Measurements from ENCODE around the gene PAX7. TPM values are rescaled to one million over a fixed set of nuclear protein-coding genes. Genes with fewer than 3 reads are reported as not detected.

Gene PAX7
- total RNA-seq, 4 donors from 2014 or later, result not detected

- Histone ChIP-seq H3K27me3 (peaks cover 0 to 63% (median 0%) of the 10 kb centered on the region in 4 donors), H3K4me1 (no peaks in the 10 kb centered on the region), H3K9me3 (peaks cover 0 to 43% (median 21%) of the 10 kb centered on the region in 4 donors), H3K36me3 (no peaks in the 10 kb centered on the region), H3K27ac (replicated peaks in 1 of 4) (no peak overlapping the region), H3K4me3 (no peak overlapping the region)
- no peak for TF ChIP-seq POLR2AphosphoS5 (IDR thresholded peaks at IDR 0.05)
- no peak for TF ChIP-seq CTCF (IDR thresholded peaks at IDR 0.05)
- no peak for TF ChIP-seq EP300 (IDR thresholded peaks at IDR 0.05)
- TF ChIP-seq POLR2A (IDR thresholded peaks at IDR 0.05; ENCODE audit: low read depth), result no peak
- intact Hi-C loops (cut with DNase I), result no loop called here
- no peak for DNase-seq (ENCODE audit: extremely low spot score)
Observed at GRCh38 chr1:18752409-18752808, 121.8 kb downstream of the PAX7 start.

GRCh38 chr1:18760156-18760555 is 129.5 kb downstream of the PAX7 start:
- no peak overlapping the region for H3K4me3 ChIP-seq
- intact Hi-C loops (cut with DNase I), result no loop called here
- H3K4me1 ChIP-seq, result no peaks in the 10 kb centered on the region
- H3K36me3 ChIP-seq, result no peaks in the 10 kb centered on the region
- WGBS, result 87% methylated on average over 3 of the region's 3 CpGs
- peaks cover 0 to 14% (median 12%) of the 10 kb centered on the region in 4 donors for H3K9me3 ChIP-seq
- H3K27me3 ChIP-seq, result peaks cover 0 to 57% (median 0%) of the 10 kb centered on the region in 4 donors
- TF ChIP-seq CTCF (IDR thresholded peaks at IDR 0.05), result no peak
- no peak for TF ChIP-seq EP300 (IDR thresholded peaks at IDR 0.05)
- TF ChIP-seq POLR2A (IDR thresholded peaks at IDR 0.05; ENCODE audit: low read depth), result no peak
- TF ChIP-seq POLR2AphosphoS5 (IDR thresholded peaks at IDR 0.05), result no peak
- no peak overlapping the region for H3K27ac ChIP-seq (replicated peaks in 1 of 4)
- DNase-seq (ENCODE audit: extremely low spot score), result no peak

- peaks cover 0 to 9% (median 4%) of the 10 kb centered on the region in 4 donors for H3K9me3 ChIP-seq
- intact Hi-C loops (cut with DNase I), result no loop called here
Observed at GRCh38 chr1:18761948-18762840, 131.5 kb downstream of the PAX7 start.

GRCh38 chr1:18764362-18764761 is 133.7 kb downstream of the PAX7 start:
- Histone ChIP-seq H3K36me3 (no peaks in the 10 kb centered on the region), H3K27ac (replicated peaks in 1 of 4) (no peak overlapping the region), H3K27me3 (peaks cover 0 to 86% (median 0%) of the 10 kb centered on the region in 4 donors), H3K9me3 (no peaks in the 10 kb centered on the region), H3K4me1 (no peaks in the 10 kb centered on the region), H3K4me3 (no peak overlapping the region)
- no peak for DNase-seq (ENCODE audit: extremely low spot score)
- WGBS, result 62% methylated on average over 6 of the region's 7 CpGs
- no peak for TF ChIP-seq POLR2A (IDR thresholded peaks at IDR 0.05; ENCODE audit: low read depth)
- no peak for TF ChIP-seq EP300 (IDR thresholded peaks at IDR 0.05)
- no peak for TF ChIP-seq CTCF (IDR thresholded peaks at IDR 0.05)
- intact Hi-C loops (cut with DNase I), result no loop called here

More at GRCh38 chr1:18761948-18762840, 131.5 kb downstream of the PAX7 start:
- Histone ChIP-seq H3K4me1 (no peaks in the 10 kb centered on the region), H3K4me3 (no peak overlapping the region), H3K36me3 (no peaks in the 10 kb centered on the region), H3K27ac (replicated peaks in 1 of 4) (no peak overlapping the region), H3K27me3 (peaks cover 0 to 76% (median 0%) of the 10 kb centered on the region in 4 donors)
- WGBS, result 68% methylated on average over 8 of the region's 14 CpGs
- TF ChIP-seq CTCF (IDR thresholded peaks at IDR 0.05) (no peak), EP300 (IDR thresholded peaks at IDR 0.05) (no peak), POLR2AphosphoS5 (IDR thresholded peaks at IDR 0.05) (no peak), POLR2A (IDR thresholded peaks at IDR 0.05; ENCODE audit: low read depth) (no peak)
- no peak for DNase-seq (ENCODE audit: extremely low spot score)
